Keratinocyte (primary cell): Measurements from ENCODE around the gene CTNND2.

Experiments used
- CTCF ChIP-seq, 3 experiments: IDR thresholded peaks in 1 of 3; conservative IDR thresholded peaks in 1 of 3; optimal IDR thresholded peaks in 1 of 3; 2 replicates in 2 of 3; 3 replicates in 1 of 3; pipeline versions ENCODE3 to v1.5.1; 2011; ENCODE audit warnings: low read length in 3 of 3, mild to moderate bottlenecking in 3 of 3, moderate library complexity in 2 of 3, control low read depth in 1 of 3, inconsistent platforms in 1 of 3; ENCODE audit not compliant: insufficient read depth in 2 of 3; ENCODE audit errors: extremely low read depth in 1 of 3
- EZH2 ChIP-seq: IDR thresholded peaks from one replicate; pipeline ENCODE4 v1.6.1; 2012; ENCODE audit warnings: inconsistent platforms, mild to moderate bottlenecking, low read length, moderate library complexity

DNA sequence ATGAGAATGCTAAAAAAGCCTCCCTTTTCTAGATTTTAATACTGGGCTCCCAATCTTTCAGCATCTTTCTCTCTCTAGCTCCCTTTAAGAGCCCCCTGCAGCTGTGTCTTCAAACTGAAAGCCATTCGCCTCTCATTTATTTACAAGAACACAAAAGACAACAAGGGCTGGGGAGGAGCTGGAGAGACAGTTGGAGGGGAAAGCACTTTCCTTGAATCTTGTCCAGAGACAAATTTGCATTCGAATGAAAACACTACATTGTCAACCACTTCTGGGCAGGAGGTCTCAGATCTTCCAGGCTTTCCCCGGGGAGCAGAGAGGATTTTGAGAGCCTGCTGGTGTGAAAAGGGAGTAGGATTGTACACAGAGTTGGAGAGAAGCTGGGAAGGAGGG, 518.3 kb downstream of the CTNND2 start:
- TF ChIP-seq CTCF (optimal IDR thresholded peaks at IDR 0.05 in 1 of 3, IDR thresholded peaks at IDR 0.05 in 1 of 3, conservative IDR thresholded peaks at IDR 0.05 in 1 of 3; ENCODE audit: extremely low read depth in 1 of 3, insufficient read depth in 2 of 3, low read length in 3 of 3) (no peak), EZH2 (no peak)
